Right atrium auricular region (tissue), 2 donors: ENCODE data around the gene ZBTB14. TPM values are rescaled to one million over a fixed set of nuclear protein-coding genes. Genes with fewer than 3 reads are reported as not detected.

Experiments used
- DNase-seq: peaks from one replicate; pipeline ENCODE4 v3.0.0-alpha.2; 2019; ENCODE audit warnings: low spot score
- H3K27ac ChIP-seq, 2 donors: fragments of 200-600 bp; sonication (generic); 1 replicate in 1 of 2; 2 replicates in 1 of 2; pipeline ENCODE4 v1.5.1; 2016 to 2019
- H3K27me3 ChIP-seq, 2 donors: fragments of 200-600 bp; sonication (generic); one replicate each; pipeline versions ENCODE4 v1.5.1 to v1.6.0; 2017 to 2019
- H3K36me3 ChIP-seq: fragments of 200-600 bp; sonication (generic); one replicate; pipeline ENCODE4 v1.5.1; 2016
- H3K4me1 ChIP-seq, 2 donors: fragments of 200-600 bp; sonication (generic); one replicate each; pipeline versions ENCODE4 v1.5.1 to v1.6.0; 2017 to 2019
- H3K4me3 ChIP-seq, 2 donors: fragments of 200-600 bp; sonication (generic); 1 replicate in 1 of 2; 2 replicates in 1 of 2; pipeline ENCODE4 v1.5.1; 2017 to 2019; ENCODE audit warnings: mild to moderate bottlenecking in 1 of 2, moderate library complexity in 1 of 2
- H3K9me3 ChIP-seq, 2 donors: fragments of 200-600 bp; sonication (generic); one replicate each; pipeline ENCODE4 v1.5.1; 2019
- CTCF ChIP-seq, 2 donors: fragments of 200-600 bp; sonication (generic); IDR thresholded peaks; one replicate each; pipeline ENCODE4 v1.5.1; 2019; ENCODE audit warnings: antibody characterized with exemption in 2 of 2
- total RNA-seq, 2 donors: library from RNA; depleted of rRNA; stranded (reverse); fragments of >200 nt; gene quantifications; one replicate each; pipeline ENCODE4 v1.1.0, GENCODE V29; 2016

ZBTB14 gene
- total RNA-seq, 2 donors from 2014 or later = 5.1 to 7.3 TPM

- peaks cover 0 to 26% of the 10 kb centered on the region in 2 donors for H3K4me1 ChIP-seq
These were observed 56.1 kb downstream of the ZBTB14 start for GRCh38 chr18:5239447-5239846.

More at GRCh38 chr18:5239447-5239846, 56.1 kb downstream of the ZBTB14 start:
- no peaks in the 10 kb centered on the region for H3K9me3 ChIP-seq
- no peaks in the 10 kb centered on the region for H3K27me3 ChIP-seq
- peaks cover 21% of the 10 kb centered on the region for H3K36me3 ChIP-seq
- DNase-seq = no peak
- no peak overlapping the region for H3K27ac ChIP-seq
- H3K4me3 ChIP-seq = peak overlapping the region; percentile 68 to 86
- TF ChIP-seq CTCF (IDR thresholded peaks at IDR 0.05) = no peak

Other genes with a start within 250 kb of the ZBTB14 start
- gene AKAIN1, start 98.5 kb downstream of the ZBTB14 start, total RNA-seq = not detected
- 10 to 100 TPM; 12.6 to 22.5 TPM for gene EPB41L3, start 248.3 kb upstream of the ZBTB14 start, total RNA-seq